ENCODE measurements around the gene PCCA.

The PCCA gene

GRCh38 chr13:100478107-100478809 is 389.4 kb downstream of the PCCA start:
- DNase-seq, result no peak

GRCh38 chr13:100480676-100481075 is 391.8 kb downstream of the PCCA start:
- no peak for DNase-seq

GRCh38 chr13:100483139-100483538 is 394.2 kb downstream of the PCCA start:
- DNase-seq, result no peak

GRCh38 chr13:100483841-100484381 is 395.0 kb downstream of the PCCA start:
- no peak for DNase-seq

- no peak for DNase-seq
Observed at GRCh38 chr13:100484702-100485101, 395.8 kb downstream of the PCCA start.

- no peak for DNase-seq
Observed at GRCh38 chr13:100485265-100485664, 396.4 kb downstream of the PCCA start.

GRCh38 chr13:100490692-100491091 is 401.8 kb downstream of the PCCA start:
- DNase-seq, result no peak

GRCh38 chr13:100491164-100491842 is 402.4 kb downstream of the PCCA start:
- DNase-seq, result no peak

GRCh38 chr13:100493418-100493817 is 404.5 kb downstream of the PCCA start:
- DNase-seq, result no peak

- DNase-seq, result no peak
Observed at GRCh38 chr13:100495455-100495854, 406.6 kb downstream of the PCCA start.

- no peak for DNase-seq
Observed at GRCh38 chr13:100497389-100497788, 408.5 kb downstream of the PCCA start.

- no peak for DNase-seq
Observed at GRCh38 chr13:100502446-100502845, 413.6 kb downstream of the PCCA start.

- DNase-seq, result no peak
Observed at GRCh38 chr13:100503622-100504021, 414.7 kb downstream of the PCCA start.

GRCh38 chr13:100506154-100506553 is 417.3 kb downstream of the PCCA start:
- DNase-seq, result no peak

GRCh38 chr13:100506600-100507422 is 417.9 kb downstream of the PCCA start:
- DNase-seq, result peak; percentile 21

- DNase-seq, result no peak
Observed at GRCh38 chr13:100508455-100508854, 419.6 kb downstream of the PCCA start.

- no peak for DNase-seq
Observed at GRCh38 chr13:100508996-100509395, 420.1 kb downstream of the PCCA start.

- DNase-seq, result no peak
Observed at GRCh38 chr13:100510208-100510957, 421.5 kb downstream of the PCCA start.

GRCh38 chr13:100511466-100511865 is 422.6 kb downstream of the PCCA start:
- no peak for DNase-seq

GRCh38 chr13:100512422-100512821 is 423.5 kb downstream of the PCCA start:
- no peak for DNase-seq

GRCh38 chr13:100513171-100513570 is 424.3 kb downstream of the PCCA start:
- no peak for DNase-seq

GRCh38 chr13:100513987-100514670 is 425.2 kb downstream of the PCCA start:
- DNase-seq, result no peak
